H1 (cell line): ENCODE results near the gene B3GNT2. TPM values are rescaled to one million over a fixed set of nuclear protein-coding genes. Genes with fewer than 3 reads are reported as not detected.

Experiments used
- ASH2L ChIP-seq: fragments of 200-600, 300-600 bp; sonication (generic); IDR thresholded peaks from one replicate; pipeline ENCODE4 v1.7.1; 2017; ENCODE audit warnings: low read length
- NANOG ChIP-seq: IDR thresholded peaks from 2 replicates; pipeline ENCODE4 v1.6.1; 2011; ENCODE audit warnings: low read length, low read depth, mild to moderate bottlenecking, inconsistent platforms; ENCODE audit not compliant: insufficient read depth, poor library complexity, severe bottlenecking
- POLR2AphosphoS5 ChIP-seq: IDR thresholded peaks from 2 replicates; pipeline ENCODE4 v1.6.1; 2011; ENCODE audit warnings: low read depth, low read length
- RBBP5 ChIP-seq: IDR thresholded peaks from 2 replicates; pipeline ENCODE4 v1.7.1; 2012; ENCODE audit warnings: low read depth, mild to moderate bottlenecking, inconsistent platforms, low read length, moderate library complexity, borderline replicate concordance
- SIN3A ChIP-seq, 2 experiments: IDR thresholded peaks in 1 of 2; conservative IDR thresholded peaks in 1 of 2; 2 replicates each; pipeline ENCODE4 v1.6.1; 2011 to 2012; ENCODE audit warnings: low read length in 2 of 2, improper control_type of control experiment in 1 of 2, low read depth in 1 of 2, mild to moderate bottlenecking in 1 of 2
- SIRT6 ChIP-seq: IDR thresholded peaks from one replicate; pipeline ENCODE4 v1.7.1; 2012; ENCODE audit warnings: low read length, inconsistent platforms
- SP4 ChIP-seq: IDR thresholded peaks from 2 replicates; pipeline ENCODE4 v1.6.1; 2012; ENCODE audit warnings: low read length, inconsistent platforms
- SRF ChIP-seq: IDR thresholded peaks from 2 replicates; pipeline ENCODE4 v1.6.1; 2011; ENCODE audit warnings: mild to moderate bottlenecking, low read depth, low read length, moderate library complexity
- polyA plus RNA-seq, 7 experiments: library from polyadenylated mRNA; depleted of rRNA in 3 of 7; stranded (reverse) in 5 of 7; unstranded in 2 of 7; fragments of >200 nt in 5 of 7; fragments of 200-250 nt in 2 of 7; gene quantifications; 1 replicate in 5 of 7; 2 replicates in 1 of 7; 4 replicates in 1 of 7; pipeline versions ENCODE4 v1.2.1 to v1.2.3, GENCODE V29; 2011 to 2013; ENCODE audit warnings: missing spikeins in 2 of 7, mixed read lengths in 2 of 7
- total RNA-seq: library from RNA; stranded (reverse); fragmentation: NEBNext Ultra II Directional; extraction: Animal tissue kit (Norgen Biotek cat#: 25700); gene quantifications from 2 replicates; pipeline ENCODE4 v1.2.1, GENCODE V29; 2021
- TF ChIP-seq, protein P1 (sequence below): IDR thresholded peaks from 2 replicates; pipeline ENCODE4 v1.6.1; 2011; ENCODE audit warnings: low read length, improper control_type of control experiment

Gene B3GNT2
- total and polyA plus RNA-seq, 2 of the 8 experiments (the other 6 are each of a cell fraction or from before 2014, with no cell fraction given), result 20.1 to 40.8 TPM

DNA sequence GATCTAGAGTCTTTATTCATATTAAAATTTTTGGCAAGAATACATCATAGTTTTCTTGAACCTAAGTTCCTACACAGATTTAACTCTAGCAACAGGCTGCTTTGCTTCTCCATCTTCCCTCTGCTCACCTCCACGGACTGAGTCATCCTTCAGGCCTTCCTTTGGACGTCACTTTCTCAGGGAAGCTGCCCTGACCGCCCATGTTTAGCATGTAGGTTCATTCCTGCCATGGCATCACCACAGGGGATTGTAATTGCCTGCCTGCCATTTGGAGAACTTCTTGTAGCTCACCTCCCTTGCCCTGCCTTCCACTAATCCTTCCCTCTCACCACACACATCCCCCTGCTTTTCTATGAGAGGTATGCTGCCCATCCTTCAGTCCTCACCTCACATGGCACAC is 43.9 kb upstream of the B3GNT2 start (continued):
- TF ChIP-seq POLR2AphosphoS5 (no peak), SIN3A (conservative IDR thresholded peaks at IDR 0.05 in 1 of 2, IDR thresholded peaks at IDR 0.05 in 1 of 2; ENCODE audit: low read depth in 1 of 2, low read length in 2 of 2) (no peak), SP4 (no peak), SIRT6 (no peak), SRF (no peak), ASH2L (no peak), RBBP5 (no peak), NANOG (no peak)
- TF ChIP-seq, protein P1, sequence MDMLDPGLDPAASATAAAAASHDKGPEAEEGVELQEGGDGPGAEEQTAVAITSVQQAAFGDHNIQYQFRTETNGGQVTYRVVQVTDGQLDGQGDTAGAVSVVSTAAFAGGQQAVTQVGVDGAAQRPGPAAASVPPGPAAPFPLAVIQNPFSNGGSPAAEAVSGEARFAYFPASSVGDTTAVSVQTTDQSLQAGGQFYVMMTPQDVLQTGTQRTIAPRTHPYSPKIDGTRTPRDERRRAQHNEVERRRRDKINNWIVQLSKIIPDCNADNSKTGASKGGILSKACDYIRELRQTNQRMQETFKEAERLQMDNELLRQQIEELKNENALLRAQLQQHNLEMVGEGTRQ, result no peak
